Measurements from ENCODE around the gene HDAC4. TPM values are rescaled to one million over a fixed set of nuclear protein-coding genes. Genes with fewer than 3 reads are reported as not detected.

Gene HDAC4
- total RNA-seq, 4 donors from 2014 or later, result 12.9 to 91.6 (median 39.8) TPM

DNA sequence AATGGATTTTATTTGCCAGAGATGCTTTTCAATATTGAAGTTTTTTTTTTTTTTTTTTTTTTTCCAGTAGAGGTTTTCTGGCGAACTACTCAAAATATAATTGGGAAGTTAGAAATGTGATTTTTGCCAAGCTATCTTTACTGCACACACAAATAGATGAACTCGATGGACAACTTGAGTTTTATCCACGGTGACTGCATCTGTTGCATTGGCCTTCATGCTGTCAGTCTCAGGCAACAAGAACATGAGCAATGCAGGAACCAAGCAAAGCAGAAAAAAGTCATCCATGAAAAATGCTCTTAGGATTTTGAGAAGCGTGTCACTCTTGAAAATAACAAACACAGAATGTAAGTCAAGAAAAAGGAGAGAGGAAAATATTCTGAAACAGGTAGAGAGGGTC lies 22.7 kb upstream of the HDAC4 start:
- Histone ChIP-seq H3K4me1 (no peaks in the 10 kb centered on the region), H3K9me3 (no peaks in the 10 kb centered on the region), H3K27me3 (no peaks in the 10 kb centered on the region), H3K4me3 (replicated peaks in 1 of 3) (no peak overlapping the region), H3K36me3 (no peaks in the 10 kb centered on the region), H3K27ac (no peak overlapping the region)
- WGBS, 2 donors, result 84 to 85% methylated on average over 4 of the region's 4 CpGs
- no peak for DNase-seq
- intact Hi-C loops (cut with DNase I), result no loop called here
- no peak for TF ChIP-seq POLR2A (IDR thresholded peaks at IDR 0.05)
- TF ChIP-seq CTCF (IDR thresholded peaks at IDR 0.05), result no peak

DNA sequence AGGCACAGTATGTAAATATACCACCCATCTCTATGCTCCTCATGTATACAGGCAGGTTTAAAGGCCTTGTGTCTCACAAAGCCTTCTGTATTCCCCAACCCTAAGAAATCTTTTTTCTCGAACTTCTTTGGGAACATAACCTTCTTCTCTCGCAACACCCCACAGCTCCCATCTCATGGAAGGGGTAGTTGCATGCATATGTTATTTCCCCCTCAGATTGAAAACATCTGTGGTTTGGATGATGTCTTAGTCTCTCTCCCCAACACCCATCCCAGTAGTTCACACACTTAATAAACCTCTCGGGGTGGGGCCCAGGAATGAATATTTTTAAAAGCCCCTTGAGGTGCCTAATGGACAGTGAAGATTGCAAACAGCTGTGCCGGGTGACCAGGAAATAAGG lies 21.0 kb upstream of the HDAC4 start:
- Histone ChIP-seq H3K36me3 (no peaks in the 10 kb centered on the region), H3K4me3 (replicated peaks in 1 of 3) (no peak overlapping the region), H3K27ac (no peak overlapping the region), H3K27me3 (no peaks in the 10 kb centered on the region), H3K9me3 (no peaks in the 10 kb centered on the region), H3K4me1 (no peaks in the 10 kb centered on the region)
- 85 to 87% methylated on average over 4 of the region's 4 CpGs for WGBS, 2 donors
- TF ChIP-seq CTCF (IDR thresholded peaks at IDR 0.05) (no peak), POLR2A (IDR thresholded peaks at IDR 0.05) (no peak)
- DNase-seq, result no peak
- intact Hi-C loops (cut with DNase I), result no loop called here

- Histone ChIP-seq H3K9me3 (no peaks in the 10 kb centered on the region), H3K36me3 (no peaks in the 10 kb centered on the region), H3K27me3 (no peaks in the 10 kb centered on the region), H3K4me1 (no peaks in the 10 kb centered on the region), H3K4me3 (replicated peaks in 1 of 3) (no peak overlapping the region), H3K27ac (no peak overlapping the region)
- DNase-seq, result no peak
- intact Hi-C loops (cut with DNase I), result no loop called here
- 84 to 86% methylated on average over 12 of the region's 12 CpGs for WGBS, 2 donors
- TF ChIP-seq POLR2A (IDR thresholded peaks at IDR 0.05) (no peak), CTCF (IDR thresholded peaks at IDR 0.05) (no peak)
These were observed 19.3 kb upstream of the HDAC4 start for GRCh38 chr2:239420082-239420481.

GRCh38 chr2:239418918-239419317 lies 18.1 kb upstream of the HDAC4 start:
- TF ChIP-seq POLR2A (IDR thresholded peaks at IDR 0.05) (no peak), CTCF (IDR thresholded peaks at IDR 0.05) (no peak)
- Histone ChIP-seq H3K27ac (no peak overlapping the region), H3K36me3 (no peaks in the 10 kb centered on the region), H3K4me1 (no peaks in the 10 kb centered on the region), H3K4me3 (replicated peaks in 1 of 3) (no peak overlapping the region), H3K9me3 (no peaks in the 10 kb centered on the region), H3K27me3 (no peaks in the 10 kb centered on the region)
- DNase-seq, result no peak
- WGBS, 2 donors, result 96 to 97% methylated on average over 1 of the region's 1 CpG
- intact Hi-C loops (cut with DNase I), result no loop called here

DNA sequence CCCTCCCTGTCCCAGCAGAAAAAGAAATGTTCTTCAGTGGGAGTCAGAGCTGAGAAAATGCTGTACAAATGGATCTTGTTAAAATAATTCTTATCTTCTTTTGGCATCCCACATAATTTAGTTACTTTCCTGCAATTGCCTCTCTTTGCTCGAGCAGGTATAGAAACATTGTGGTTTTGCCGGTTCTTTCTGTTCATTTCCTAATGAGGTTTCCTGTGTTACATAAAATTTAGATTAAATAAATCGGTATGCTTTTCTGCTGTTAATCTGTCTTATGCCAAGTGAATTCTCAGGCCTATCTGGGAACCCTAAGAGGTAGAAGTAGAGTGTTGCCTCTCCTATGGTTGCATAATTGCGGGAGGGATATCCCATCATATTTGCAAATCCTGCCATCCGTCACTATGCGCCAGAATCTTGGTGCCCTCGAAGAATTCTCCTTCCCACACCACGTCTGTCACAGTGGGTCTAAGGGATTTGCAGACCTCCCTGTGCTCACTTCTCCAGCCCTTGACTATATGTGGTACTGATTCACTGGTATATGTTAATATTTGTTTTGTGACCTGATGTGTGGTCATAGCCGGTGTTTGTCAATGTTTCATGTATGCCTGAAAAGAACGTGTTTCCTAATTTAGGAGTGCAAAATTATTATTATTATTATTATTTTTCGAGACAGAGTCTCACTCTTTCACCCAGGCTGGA lies 12.2 kb upstream of the HDAC4 start:
- Histone ChIP-seq H3K27ac (no peak overlapping the region), H3K27me3 (no peaks in the 10 kb centered on the region), H3K36me3 (no peaks in the 10 kb centered on the region), H3K4me1 (no peaks in the 10 kb centered on the region), H3K9me3 (no peaks in the 10 kb centered on the region), H3K4me3 (replicated peaks in 1 of 3) (no peak overlapping the region)
- 90 to 93% methylated on average over 11 of the region's 11 CpGs for WGBS, 2 donors
- intact Hi-C loops (cut with DNase I), result no loop called here
- no peak for DNase-seq
- TF ChIP-seq CTCF (IDR thresholded peaks at IDR 0.05), result no peak
- no peak for TF ChIP-seq POLR2A (IDR thresholded peaks at IDR 0.05)
